GM21737 (cell line): Measurements from ENCODE around the gene LHPP.

Source experiments
- ATAC-seq: cut with Tn5 transposase; IDR thresholded peaks from one replicate; pipeline ENCODE4 v1.9.1; 2021; ENCODE audit warnings: mild to moderate bottlenecking, moderate library complexity; ENCODE audit not compliant: unreplicated experiment

LHPP gene

DNA sequence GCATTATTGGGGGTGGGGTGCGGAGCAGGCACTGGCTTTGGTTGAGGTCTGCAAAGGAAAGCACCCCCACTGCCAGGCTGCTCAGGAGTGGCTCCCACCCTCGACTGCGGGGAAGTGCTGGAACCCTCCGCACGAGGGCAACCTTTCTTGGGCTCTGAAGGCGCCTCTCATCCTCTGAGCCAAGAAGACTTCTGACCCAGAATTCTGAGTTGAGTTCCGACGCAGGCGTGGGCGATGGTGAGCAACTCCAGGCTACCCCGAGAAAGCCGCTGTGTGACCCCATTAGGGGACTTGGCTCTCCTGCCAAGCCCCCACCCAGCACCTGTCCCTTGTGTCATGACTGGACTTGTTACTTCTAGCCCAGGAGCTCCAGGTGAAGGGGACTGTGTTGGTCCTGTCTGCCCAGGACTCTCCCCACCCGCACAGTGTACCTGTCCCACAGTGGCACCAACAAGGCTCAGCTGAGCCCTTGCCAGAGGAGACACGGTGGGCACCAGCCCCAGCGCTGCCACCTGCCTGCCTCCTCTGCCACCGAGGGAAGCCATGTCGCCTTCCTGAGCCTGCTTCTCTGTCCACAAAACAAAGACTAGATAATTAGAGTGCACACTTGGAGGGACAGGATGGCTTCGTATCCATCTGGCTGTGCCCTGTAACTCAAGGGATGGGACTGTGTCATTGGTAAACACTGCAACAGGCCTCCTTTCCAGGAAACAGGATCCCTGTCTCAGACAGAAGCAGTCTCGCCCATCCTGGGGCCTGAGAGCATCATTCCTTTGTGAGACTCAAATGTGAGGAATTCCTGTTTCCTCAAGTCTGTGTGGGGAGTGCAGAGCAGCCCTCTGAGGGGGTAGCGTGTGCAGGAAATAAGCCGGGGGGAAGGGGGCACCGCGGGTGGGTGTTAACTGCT lies 128.8 kb downstream of the LHPP start:
- no peak for ATAC-seq

DNA sequence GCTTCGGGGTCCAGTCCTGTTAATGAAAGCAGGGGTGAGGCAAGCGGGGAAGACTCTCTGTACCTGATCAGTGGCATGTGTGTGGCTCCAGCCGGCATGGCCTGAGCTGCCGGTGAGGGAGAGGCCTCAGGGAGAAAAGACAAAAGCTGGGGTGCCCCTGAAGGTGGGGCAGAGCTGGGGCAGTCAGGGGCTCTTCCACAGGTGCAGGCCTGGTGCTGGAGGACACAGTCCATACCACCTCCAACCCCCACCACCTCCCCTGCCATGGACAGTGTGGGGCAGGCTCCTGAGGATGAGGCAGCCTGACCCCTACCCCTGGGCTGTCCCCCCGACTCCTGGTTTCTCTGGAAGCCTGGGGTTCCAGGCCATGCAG lies 129.5 kb downstream of the LHPP start:
- no peak for ATAC-seq

DNA sequence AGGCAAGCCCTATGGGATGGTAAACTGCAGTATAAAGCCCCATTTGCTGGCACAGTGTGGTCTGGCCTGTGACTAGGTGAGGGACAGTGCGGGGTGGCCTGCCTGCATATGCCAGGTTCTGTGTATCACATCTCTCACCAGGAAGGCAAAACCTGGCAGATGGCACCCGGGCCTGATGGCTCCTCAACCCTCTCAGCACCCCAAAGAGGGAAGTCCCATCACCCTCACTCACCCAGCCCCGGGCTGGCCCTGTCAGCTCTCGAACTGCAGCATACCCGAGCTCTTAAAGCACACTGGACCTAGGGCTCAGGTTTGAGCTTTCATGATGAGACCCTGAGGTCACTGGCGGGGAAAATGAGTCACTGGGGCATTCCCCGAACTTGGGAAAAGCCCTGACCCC lies 130.5 kb downstream of the LHPP start:
- ATAC-seq: no peak

DNA sequence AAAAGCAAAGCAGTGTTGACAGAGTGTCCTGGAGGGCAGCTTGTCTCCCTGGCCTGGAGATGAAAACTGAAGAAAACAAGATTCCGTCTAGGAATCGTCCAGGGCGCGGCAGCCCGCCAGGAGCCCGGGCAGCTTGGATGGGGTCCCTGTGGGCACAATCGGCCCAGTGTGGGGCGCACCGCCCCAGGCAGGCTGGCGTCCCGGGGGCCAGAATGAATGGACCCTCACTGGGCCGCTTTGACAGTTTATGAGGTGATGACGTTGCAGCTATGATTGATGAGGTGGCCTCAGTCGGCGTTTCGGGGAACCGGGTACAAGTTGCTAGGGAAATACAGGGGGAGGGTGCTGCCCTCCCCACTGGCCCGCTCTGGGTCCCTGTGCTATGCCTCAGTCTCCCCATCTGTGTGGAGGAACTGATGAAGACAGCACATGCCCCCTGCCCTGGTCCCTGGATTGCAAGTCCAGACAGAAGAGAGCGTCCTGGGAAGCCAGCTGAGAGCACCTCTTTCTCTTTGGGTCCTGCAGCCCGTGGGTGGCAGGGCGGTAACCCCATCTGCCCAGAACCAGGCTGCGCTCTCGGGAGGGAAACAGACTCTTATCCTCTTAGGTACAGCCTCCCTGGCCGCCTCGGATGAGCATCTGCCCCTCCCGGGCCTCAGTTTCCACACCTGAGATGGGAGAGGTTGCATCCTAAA lies 131.3 kb downstream of the LHPP start:
- ATAC-seq: no peak

GRCh38 chr10:124593431-124593985 lies 131.9 kb downstream of the LHPP start:
- ATAC-seq: no peak

GRCh38 chr10:124594240-124594639 lies 132.6 kb downstream of the LHPP start:
- ATAC-seq: no peak

DNA sequence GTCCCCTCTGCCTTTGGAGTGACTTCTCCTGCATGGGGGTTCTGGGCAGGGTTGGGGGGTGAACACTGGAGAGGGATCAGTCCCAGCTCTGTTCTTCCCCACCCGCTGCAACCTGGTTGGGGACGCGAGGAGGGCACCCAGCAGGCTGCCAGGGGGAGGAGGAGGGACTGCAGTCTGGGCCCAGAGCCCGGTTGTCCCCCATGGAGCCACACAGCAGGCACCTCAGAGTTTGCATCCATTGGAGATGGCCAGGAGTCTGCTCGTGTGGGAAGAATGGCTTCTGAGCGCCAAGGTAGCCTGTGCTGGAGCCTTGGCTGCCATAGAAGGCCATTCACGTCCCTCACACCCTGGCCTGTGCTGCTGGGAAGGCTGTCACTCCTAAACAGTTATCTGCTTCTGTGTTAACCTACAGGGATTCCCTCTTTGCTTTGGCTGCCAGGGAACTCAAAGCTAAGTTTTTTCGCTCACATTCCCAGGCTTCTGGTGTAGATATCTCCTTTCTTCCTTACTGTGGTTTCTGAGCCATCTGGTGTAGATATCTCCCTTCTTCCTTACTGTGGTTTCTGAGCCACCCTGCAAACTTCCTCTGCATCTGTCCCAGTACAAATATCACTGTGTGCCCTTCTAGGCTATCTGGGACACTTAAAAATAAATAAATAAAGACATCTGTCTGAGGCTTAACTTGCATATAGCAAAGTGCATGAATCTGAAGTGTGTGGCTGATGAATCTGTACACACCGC lies 133.7 kb downstream of the LHPP start:
- ATAC-seq: no peak

DNA sequence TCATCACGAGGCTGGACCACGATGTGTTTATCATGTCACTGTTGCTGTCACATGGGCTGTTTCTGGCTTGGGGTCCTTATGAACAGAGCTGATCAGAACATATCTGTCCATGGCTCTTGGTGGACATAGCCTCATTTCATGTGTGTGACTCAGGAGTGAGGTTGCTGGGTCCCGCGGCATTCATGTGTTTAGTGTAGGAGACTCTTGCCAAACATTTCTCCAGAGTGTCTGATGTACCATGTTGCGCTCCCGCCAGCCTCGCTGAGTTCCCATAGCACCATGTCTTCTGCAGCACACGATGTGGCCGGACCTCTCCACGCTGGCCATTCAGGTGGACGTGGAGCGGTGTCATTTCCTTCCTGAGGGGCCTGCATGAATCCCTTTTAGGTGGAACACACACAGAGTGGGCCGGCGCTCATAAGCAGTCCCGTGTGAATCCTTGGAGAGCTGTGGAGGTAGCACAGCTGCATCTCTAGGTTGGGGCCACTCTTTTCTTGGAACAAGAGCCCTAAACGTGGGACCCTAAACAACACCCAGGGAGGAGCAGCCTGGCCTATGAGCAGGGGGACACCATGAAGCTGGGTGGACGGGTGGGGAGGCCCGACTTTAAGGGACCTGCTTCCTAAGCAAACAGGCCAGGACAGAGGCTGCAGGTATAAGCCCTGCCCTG lies 134.6 kb downstream of the LHPP start:
- no peak for ATAC-seq

GRCh38 chr10:124596962-124597845 lies 135.6 kb downstream of the LHPP start:
- ATAC-seq: no peak

GRCh38 chr10:124597846-124598165 lies 136.2 kb downstream of the LHPP start:
- ATAC-seq: no peak

- ATAC-seq: no peak
Measured at GRCh38 chr10:124598196-124598595, 136.6 kb downstream of the LHPP start.

- ATAC-seq: no peak
Measured at GRCh38 chr10:124598773-124599587, 137.4 kb downstream of the LHPP start.

DNA sequence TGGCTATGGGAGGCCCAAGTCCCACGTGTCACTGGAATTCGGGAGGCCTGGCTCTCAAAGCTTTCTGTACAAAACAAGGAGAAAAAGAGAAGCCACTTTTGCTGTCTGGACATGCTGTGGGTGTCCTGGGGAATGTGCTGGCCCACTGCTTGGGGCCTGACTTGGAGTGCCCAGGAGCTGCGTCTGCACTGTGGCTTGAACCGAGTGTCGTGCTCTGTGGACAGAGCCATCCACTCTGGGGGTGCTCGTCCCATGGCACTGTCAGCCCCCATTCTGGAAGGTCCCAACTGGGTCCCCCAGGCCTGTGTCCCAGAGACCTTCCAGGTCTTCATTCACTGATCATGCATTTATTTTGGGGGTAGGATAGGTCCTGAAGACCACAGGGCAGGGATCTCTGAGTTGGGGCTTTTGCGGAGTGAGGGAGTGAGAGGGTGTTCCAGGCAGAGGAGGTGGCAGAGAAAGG lies 138.0 kb downstream of the LHPP start:
- no peak for ATAC-seq

GRCh38 chr10:124600051-124600880 lies 138.6 kb downstream of the LHPP start:
- ATAC-seq: no peak

- no peak for ATAC-seq
Measured at GRCh38 chr10:124601016-124601415, 139.4 kb downstream of the LHPP start.

GRCh38 chr10:124601431-124602120 lies 140.0 kb downstream of the LHPP start:
- ATAC-seq: no peak

- no peak for ATAC-seq
Measured at GRCh38 chr10:124602121-124602561, 140.5 kb downstream of the LHPP start.
